Measurements from ENCODE around the gene C1QTNF1. TPM values are rescaled to one million over a fixed set of nuclear protein-coding genes. Genes with fewer than 3 reads are reported as not detected.

Gene C1QTNF1
- total and polyA plus RNA-seq, 2 experiments from 2014 or later, result 6.8 to 16.4 TPM

DNA sequence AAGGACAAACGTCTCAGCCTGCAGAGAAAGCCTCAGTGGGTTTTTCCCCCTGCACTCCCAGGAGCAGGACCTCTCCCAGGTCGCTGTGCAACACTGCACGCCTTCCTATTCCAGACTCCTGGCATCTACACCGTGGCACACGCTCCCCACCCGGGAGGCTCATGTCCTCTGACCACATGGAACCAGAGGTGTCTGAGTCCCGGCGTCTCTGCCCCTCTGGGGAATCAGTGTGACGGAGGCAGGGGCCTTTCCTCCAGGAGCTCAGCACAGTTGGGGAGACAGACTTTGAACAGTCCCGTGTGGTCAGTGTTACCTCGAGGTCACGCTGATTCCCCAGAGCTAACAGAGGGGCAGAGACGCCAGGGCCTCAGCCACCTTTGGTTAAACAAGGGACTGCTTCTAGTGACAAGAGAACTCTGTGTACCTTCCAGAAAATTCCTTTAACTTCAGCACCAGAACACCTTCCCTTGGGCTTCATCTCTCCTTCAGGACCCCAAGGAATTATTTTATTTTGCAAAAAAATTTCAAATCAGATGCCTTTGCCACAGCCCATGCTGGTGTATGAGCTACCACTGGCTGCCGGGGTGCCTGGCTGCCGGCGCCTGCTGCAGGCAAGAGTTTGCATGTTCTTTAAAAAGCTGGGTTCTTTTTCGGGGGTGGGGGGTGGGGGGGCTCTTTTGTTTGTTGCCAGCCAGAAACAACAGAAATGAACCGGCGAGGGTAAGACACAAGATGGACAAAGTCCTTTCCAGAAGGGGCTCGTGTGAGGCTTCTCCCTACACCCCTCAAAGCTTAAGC, 21.0 kb upstream of the C1QTNF1 start:
- H3K36me3 ChIP-seq, result no peaks in the 10 kb centered on the region
- no peaks in the 10 kb centered on the region for H3K9me3 ChIP-seq (ENCODE audit: low read depth)
- H3K4me3 ChIP-seq, result no peak overlapping the region
- no peak for TF ChIP-seq CTCF (IDR thresholded peaks at IDR 0.05; ENCODE audit: low read depth, low read length)
- H3K27me3 ChIP-seq, result no peaks in the 10 kb centered on the region
- H3K4me1 ChIP-seq (ENCODE audit: low read depth), result no peaks in the 10 kb centered on the region
- H3K27ac ChIP-seq, result no peak overlapping the region
- DNase-seq (ENCODE audit: low read depth in 1 of 2, low spot score in 1 of 2), result no peak

- H3K27ac ChIP-seq, result no peak overlapping the region
- H3K27me3 ChIP-seq, result no peaks in the 10 kb centered on the region
- no peak for DNase-seq (ENCODE audit: low read depth in 1 of 2, low spot score in 1 of 2)
- H3K4me3 ChIP-seq, result no peak overlapping the region
- no peaks in the 10 kb centered on the region for H3K9me3 ChIP-seq (ENCODE audit: low read depth)
- peaks cover 6% of the 10 kb centered on the region for H3K4me1 ChIP-seq (ENCODE audit: low read depth)
- H3K36me3 ChIP-seq, result no peaks in the 10 kb centered on the region
- no peak for TF ChIP-seq CTCF (IDR thresholded peaks at IDR 0.05; ENCODE audit: low read depth, low read length)
Measured at GRCh38 chr17:79003661-79004411, 20.1 kb upstream of the C1QTNF1 start.

DNA sequence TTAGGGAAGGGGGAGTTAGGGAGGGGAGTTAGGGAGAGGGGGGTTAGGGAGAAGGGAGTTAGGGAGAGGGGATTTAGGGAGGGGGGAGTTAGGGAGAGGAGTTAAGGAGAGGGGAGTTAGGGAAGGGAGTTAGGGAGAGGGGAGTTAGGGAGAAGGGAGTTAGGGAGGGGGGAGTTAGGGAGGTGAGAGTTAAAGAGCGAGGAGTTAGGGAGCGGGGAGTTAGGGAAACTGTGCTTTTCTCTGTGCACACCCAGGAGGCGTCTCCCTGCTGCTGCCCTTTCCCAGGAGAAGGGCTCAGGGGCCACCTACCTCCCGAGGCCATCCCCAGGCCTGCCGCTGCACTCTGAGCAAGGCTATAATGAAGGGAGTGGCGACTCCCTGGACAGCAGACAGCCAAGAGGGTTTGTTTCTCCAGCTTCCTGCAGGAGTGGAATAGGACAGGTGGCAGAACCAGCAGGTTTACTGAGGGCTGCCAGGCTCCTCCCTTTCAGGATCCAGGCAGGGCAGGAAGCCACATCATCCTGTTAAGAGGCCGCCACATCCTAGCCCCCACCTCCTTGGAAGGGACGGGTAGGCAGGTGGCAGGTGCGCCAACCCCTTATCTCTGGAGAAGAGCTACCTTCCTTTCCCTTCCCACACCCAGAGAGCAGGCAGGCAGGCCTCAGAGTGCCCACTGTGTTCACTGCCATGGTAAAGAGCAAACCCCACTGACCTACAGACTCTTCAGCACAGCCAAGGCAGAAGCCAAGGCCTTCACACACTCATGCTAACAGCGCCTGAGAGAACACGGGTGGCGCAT, 18.7 kb upstream of the C1QTNF1 start:
- H3K36me3 ChIP-seq, result no peaks in the 10 kb centered on the region
- no peaks in the 10 kb centered on the region for H3K27me3 ChIP-seq
- no peak overlapping the region for H3K4me3 ChIP-seq
- H3K4me1 ChIP-seq (ENCODE audit: low read depth), result peaks cover 11% of the 10 kb centered on the region
- H3K9me3 ChIP-seq (ENCODE audit: low read depth), result no peaks in the 10 kb centered on the region
- no peak for TF ChIP-seq CTCF (IDR thresholded peaks at IDR 0.05; ENCODE audit: low read depth, low read length)
- H3K27ac ChIP-seq, result no peak overlapping the region
- no peak for DNase-seq (ENCODE audit: low read depth in 1 of 2, low spot score in 1 of 2)

DNA sequence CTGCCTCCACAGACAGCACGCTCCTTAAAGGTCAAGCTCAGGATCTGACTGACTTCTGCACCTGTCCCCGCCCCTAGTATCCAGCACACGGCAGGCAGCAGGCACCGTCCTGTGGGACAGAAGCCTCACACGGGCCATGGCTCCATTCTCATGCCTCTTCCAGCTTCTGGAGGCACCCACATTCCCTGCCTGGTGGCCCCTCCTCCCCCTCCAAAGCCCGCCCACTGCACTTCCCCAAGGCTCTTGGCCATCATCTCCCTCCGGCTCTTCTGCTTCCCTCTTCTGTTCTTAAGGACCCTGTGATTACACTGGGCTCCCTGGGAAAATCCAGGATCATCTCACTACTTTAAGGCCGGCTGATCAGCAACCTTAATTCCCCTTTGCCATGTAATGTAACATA, 17.9 kb upstream of the C1QTNF1 start:
- DNase-seq (ENCODE audit: low read depth in 1 of 2, low spot score in 1 of 2), result no peak
- no peaks in the 10 kb centered on the region for H3K36me3 ChIP-seq

More for the DNA sequence above, 17.9 kb upstream of the C1QTNF1 start:
- Histone ChIP-seq H3K4me3 (no peak overlapping the region), H3K9me3 (ENCODE audit: low read depth) (no peaks in the 10 kb centered on the region), H3K27me3 (no peaks in the 10 kb centered on the region), H3K27ac (no peak overlapping the region), H3K4me1 (ENCODE audit: low read depth) (peaks cover 14% of the 10 kb centered on the region)
- no peak for TF ChIP-seq CTCF (IDR thresholded peaks at IDR 0.05; ENCODE audit: low read depth, low read length)
